Heart left ventricle (tissue), 16 donors: ENCODE results near the gene KIAA1671. TPM values are rescaled to one million over a fixed set of nuclear protein-coding genes. Genes with fewer than 3 reads are reported as not detected.

Source experiments
- ATAC-seq, 4 donors: fragments of 200-7000 bp; cut with Tn5 transposase; one replicate each; pipeline ENCODE4 v1.9.1; 2020 to 2022; ENCODE audit warnings: moderate library complexity in 4 of 4, mild to moderate bottlenecking in 3 of 4, moderate number of reproducible peaks in 1 of 4
- DNase-seq, 5 donors: peaks; one replicate each; pipeline ENCODE4 v3.0.0-alpha.2; 2020
- H3K27ac ChIP-seq, 12 donors: fragments of 200-600 bp; sonication (generic) in 4 of 12; one replicate each; pipeline versions ENCODE4 v1.5.0 to v1.8.0; 2016 to 2022; ENCODE audit warnings: mild to moderate bottlenecking in 2 of 12
- H3K27me3 ChIP-seq, 9 donors: fragments of 200-600 bp; sonication (generic) in 2 of 9; one replicate each; pipeline versions ENCODE4 v1.5.1 to v1.8.0; 2016 to 2022; ENCODE audit warnings: mild to moderate bottlenecking in 3 of 9
- H3K36me3 ChIP-seq, 9 donors: fragments of 200-600 bp; sonication (generic) in 2 of 9; one replicate each; pipeline versions ENCODE4 v1.5.0 to v1.8.0; 2018 to 2022; ENCODE audit warnings: mild to moderate bottlenecking in 2 of 9
- H3K4me1 ChIP-seq, 12 donors: fragments of 200-600 bp; sonication (generic) in 4 of 12; one replicate each; pipeline versions ENCODE4 v1.5.0 to v1.8.0; 2016 to 2022; ENCODE audit warnings: mild to moderate bottlenecking in 3 of 12
- H3K4me3 ChIP-seq, 12 donors: fragments of 200-600 bp; sonication (generic) in 4 of 12; one replicate each; pipeline versions ENCODE4 v1.5.0 to v1.8.0; 2017 to 2022; ENCODE audit warnings: mild to moderate bottlenecking in 9 of 12, moderate library complexity in 4 of 12
- H3K9me3 ChIP-seq, 12 donors: fragments of 200-600 bp; sonication (generic) in 4 of 12; one replicate each; pipeline versions ENCODE4 v1.5.0 to v1.8.0; 2016 to 2022; ENCODE audit warnings: mild to moderate bottlenecking in 1 of 12
- CTCF ChIP-seq, 12 donors: fragments of 200-600 bp; sonication (generic) in 4 of 12; IDR thresholded peaks; one replicate each; pipeline versions ENCODE4 v1.5.0 to v1.8.0; 2018 to 2022; ENCODE audit warnings: antibody characterized with exemption in 12 of 12, mild to moderate bottlenecking in 5 of 12
- POLR2A ChIP-seq, 2 donors: fragments of 450-650 bp; IDR thresholded peaks; one replicate each; pipeline ENCODE4 v1.6.1; 2017; ENCODE audit warnings: antibody characterized with exemption in 2 of 2, mild to moderate bottlenecking in 2 of 2, moderate library complexity in 2 of 2
- WGBS, 4 donors: extraction: QIAGEN DNeasy Blood & Tissue Kit in 2 of 4; methylation state at CpG; one replicate each; pipeline versions ENCODE4 v1.1.5 to v1.1.7; 2013 to 2018; 5-methylcytosine and 5-hydroxymethylcytosine counted together
- intact Hi-C, 10 donors: fragments of 100-400 bp; cut with DNase I; formaldehyde crosslinking; loops; one replicate each; pipeline versions ENCODE4 v1.11.1 to v1.14.2; 2022
- polyA plus RNA-seq, 2 donors: library from polyadenylated mRNA; stranded (reverse); fragments of 200-250 nt; gene quantifications; one replicate each; pipeline ENCODE4 v1.2.3, GENCODE V29; 2013
- total RNA-seq, 9 donors: library from RNA; depleted of rRNA in 2 of 9; stranded (reverse); fragments of >200 nt in 2 of 9; fragmentation: NEBNext Ultra II Directional in 3 of 9; extraction: Animal tissue kit (Norgen Biotek cat#: 25700) in 3 of 9; gene quantifications; one replicate each; pipeline versions ENCODE4 v1.1.0 to v1.2.4, GENCODE V29; 2016 to 2023
- donor health status: ischemic (EF 13 %, LVEDD 7.1; RV severe dilation, severe dysfunction).
- donor health status: healthy with polysubstance abuse.
- donor health status: DM: no; HTN: yes; CAD: no.
- donor health status: DM: no; HTN: no; CAD: no.
- donor health status: ischemic (EF 25% LVEDD 6.9; RV normal size, moderate dysfunction).
- donor health status: ischemic (EF 25% LVEDD 5.7; RV mildly dilated, moderate dysfunction).
- donor health status: healthy.
- donor health status: DM: yes; HTN: yes; CAD: no.
- donor health status: ischemic (EF 35%, LVEDD 5.7; RV mildly dilated, moderate dysfunction).
- donor health status: nonischemic (EF 11% LVEDD 7.7; RV severe dilation, severe dysfunction).
- donor health status: DM: yes; HTN: yes; CAD: no.
- donor health status: PGD.
- donor health status: ischemic (EF 29% LVEDD 5.4; RV normal size, mild dysfunction).
- donor health status: nonischemic (EF 23%, LVEDD 6.1; RV moderate dilation, normal function).

The KIAA1671 gene
- total and polyA plus RNA-seq, 11 donors, result 4.5 to 22.1 (median 13.2) TPM

GRCh38 chr22:24961217-24961844 is 8.8 kb downstream of the KIAA1671 start:
- no peak for ATAC-seq
- peaks cover 2 to 54% (median 22%) of the 10 kb centered on the region in 12 donors for H3K4me1 ChIP-seq
- no peaks in the 10 kb centered on the region for H3K27me3 ChIP-seq
- 88 to 92% (median 91%) methylated on average over 9 to 11 of the region's 11 CpGs for WGBS, 4 donors
- H3K9me3 ChIP-seq, result peaks cover 0 to 3% (median 0%) of the 10 kb centered on the region in 12 donors
- H3K4me3 ChIP-seq, result no peak overlapping the region
- intact Hi-C loops, result no loop called here
- no peak for DNase-seq
- TF ChIP-seq CTCF (IDR thresholded peaks at IDR 0.05), result no peak
- no peak for TF ChIP-seq POLR2A (IDR thresholded peaks at IDR 0.05)
- H3K27ac ChIP-seq, result no peak overlapping the region
- no peaks in the 10 kb centered on the region for H3K36me3 ChIP-seq

GRCh38 chr22:24962094-24962493 is 9.6 kb downstream of the KIAA1671 start:
- Histone ChIP-seq H3K4me1 (peaks cover 2 to 58% (median 29%) of the 10 kb centered on the region in 12 donors), H3K9me3 (peaks cover 0 to 3% (median 0%) of the 10 kb centered on the region in 12 donors), H3K4me3 (no peak overlapping the region), H3K27me3 (no peaks in the 10 kb centered on the region), H3K27ac (peak overlapping the region in 1 of 12 donors; percentile 43), H3K36me3 (no peaks in the 10 kb centered on the region)
- 88 to 94% (median 92%) methylated on average over 7 to 8 of the region's 8 CpGs for WGBS, 4 donors
- ATAC-seq, result no peak
- TF ChIP-seq CTCF (IDR thresholded peaks at IDR 0.05) (no peak), POLR2A (IDR thresholded peaks at IDR 0.05) (no peak)
- no peak for DNase-seq
- intact Hi-C loops, result no loop called here

GRCh38 chr22:24962835-24963234 is 10.3 kb downstream of the KIAA1671 start:
- H3K27me3 ChIP-seq, result no peaks in the 10 kb centered on the region
- intact Hi-C loops, result no loop called here
- H3K27ac ChIP-seq, result peak overlapping the region in 7 of 12 donors; percentile 16 to 59 (median 43)
- no peak overlapping the region for H3K4me3 ChIP-seq
- TF ChIP-seq POLR2A (IDR thresholded peaks at IDR 0.05), result no peak
- peaks cover 2 to 63% (median 32%) of the 10 kb centered on the region in 12 donors for H3K4me1 ChIP-seq
- H3K36me3 ChIP-seq, result no peaks in the 10 kb centered on the region
- peaks cover 0 to 3% (median 0%) of the 10 kb centered on the region in 12 donors for H3K9me3 ChIP-seq
- DNase-seq, result no peak
- WGBS, 4 donors, result 84 to 91% (median 86%) methylated on average over 6 to 11 of the region's 11 CpGs
- no peak for ATAC-seq

GRCh38 chr22:24964441-24964840 is 11.9 kb downstream of the KIAA1671 start:
- H3K4me3 ChIP-seq, result no peak overlapping the region
- DNase-seq, result no peak
- H3K36me3 ChIP-seq, result no peaks in the 10 kb centered on the region
- H3K4me1 ChIP-seq, result peaks cover 5 to 79% (median 45%) of the 10 kb centered on the region in 12 donors
- H3K27ac ChIP-seq, result peak overlapping the region in 8 of 12 donors; percentile 10 to 59 (median 30)
- H3K9me3 ChIP-seq, result peaks cover 0 to 3% (median 0%) of the 10 kb centered on the region in 12 donors
- H3K27me3 ChIP-seq, result no peaks in the 10 kb centered on the region
- intact Hi-C loops, result no loop called here
- 80 to 87% (median 85%) methylated on average over 3 of the region's 3 CpGs for WGBS, 4 donors
- no peak for ATAC-seq
- TF ChIP-seq CTCF (IDR thresholded peaks at IDR 0.05) (no peak), POLR2A (IDR thresholded peaks at IDR 0.05) (no peak)
